Measurements from ENCODE around the gene TRPM1.

DNA sequence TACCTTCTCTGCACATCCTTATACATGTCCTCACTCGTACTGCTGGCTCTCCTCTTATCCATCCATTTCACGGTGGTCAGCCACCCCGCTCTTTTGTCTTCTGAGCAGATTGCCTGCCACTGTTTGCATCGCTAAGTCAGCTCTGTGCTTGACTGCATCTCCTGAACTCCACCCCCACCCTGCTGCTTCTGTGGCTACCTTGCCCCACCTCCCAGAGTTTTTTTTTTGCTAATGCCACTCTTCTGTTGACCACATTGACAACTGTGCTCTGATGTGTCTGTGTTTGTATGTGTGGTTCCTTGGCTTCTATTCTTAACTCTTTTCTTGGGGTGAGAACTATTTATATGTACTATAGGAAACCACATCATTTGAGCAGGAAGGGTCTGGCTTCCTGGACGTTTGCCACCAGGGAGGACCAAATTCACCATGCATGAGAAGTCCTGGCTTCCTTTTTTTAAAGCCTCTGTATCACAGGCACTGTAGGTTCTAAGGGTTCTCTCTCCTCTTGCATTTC lies 97.2 kb downstream of the TRPM1 start:
- TF ChIP-seq CTCF (tag by site-specific recombination; IDR thresholded peaks at IDR 0.05) (no peak), TCF7L2 (IDR thresholded peaks at IDR 0.05; ENCODE audit: borderline replicate concordance, low read depth, low read length) (no peak), REST (tag by site-specific recombination; IDR thresholded peaks at IDR 0.05) (no peak), RBAK (tag by site-specific recombination; IDR thresholded peaks at IDR 0.05) (no peak)
